Panc1 (cell line): ENCODE results near the gene SORBS1.

ENCODE experiments used
- POLR2AphosphoS5 ChIP-seq: IDR thresholded peaks from 2 replicates; pipeline ENCODE4 v1.6.1; 2012; ENCODE audit warnings: mild to moderate bottlenecking, low read depth, low read length, moderate library complexity
- SIN3A ChIP-seq: IDR thresholded peaks from 2 replicates; pipeline ENCODE4 v1.6.1; 2012; ENCODE audit warnings: low read depth, mild to moderate bottlenecking, low read length, moderate library complexity, borderline replicate concordance; ENCODE audit not compliant: insufficient read depth
- TCF7L2 ChIP-seq: IDR thresholded peaks from 2 replicates; pipeline ENCODE4 v1.6.1; 2011; ENCODE audit warnings: mild to moderate bottlenecking, low read depth, low read length, inconsistent platforms
- TF ChIP-seq, protein P1 (sequence below): fragments of 450-650 bp; IDR thresholded peaks from 2 replicates; pipeline ENCODE4 v1.5.1; 2017; ENCODE audit warnings: mild to moderate bottlenecking
- TF ChIP-seq, protein P2 (sequence below), 2 experiments: IDR thresholded peaks; 2 replicates each; pipeline ENCODE4 v1.6.1; 2011 to 2012; ENCODE audit warnings: low read depth in 2 of 2, control low read depth in 1 of 2, low read length in 1 of 2, mild to moderate bottlenecking in 1 of 2, moderate library complexity in 1 of 2; ENCODE audit not compliant: insufficient read depth in 1 of 2

DNA sequence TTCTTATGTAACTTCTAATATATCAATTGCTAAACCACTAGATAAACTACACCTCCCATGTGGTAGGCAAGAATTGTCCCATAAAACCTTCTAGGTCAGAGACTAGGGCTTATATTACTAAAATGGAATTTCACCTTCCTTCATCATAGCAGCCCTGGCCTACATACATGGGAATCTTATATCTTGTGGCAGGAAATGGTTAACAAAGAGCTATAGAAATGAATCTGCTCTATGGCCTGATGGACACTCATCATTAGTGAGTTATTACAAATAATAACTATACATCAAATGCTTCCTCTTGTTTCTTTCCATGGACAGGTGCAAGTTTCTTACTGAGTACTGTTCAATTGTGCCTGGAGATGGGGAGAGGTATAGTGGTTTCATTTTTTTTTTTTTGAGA, 208.0 kb downstream of the SORBS1 start:
- TF ChIP-seq SIN3A = no peak
- TF ChIP-seq, protein P1, sequence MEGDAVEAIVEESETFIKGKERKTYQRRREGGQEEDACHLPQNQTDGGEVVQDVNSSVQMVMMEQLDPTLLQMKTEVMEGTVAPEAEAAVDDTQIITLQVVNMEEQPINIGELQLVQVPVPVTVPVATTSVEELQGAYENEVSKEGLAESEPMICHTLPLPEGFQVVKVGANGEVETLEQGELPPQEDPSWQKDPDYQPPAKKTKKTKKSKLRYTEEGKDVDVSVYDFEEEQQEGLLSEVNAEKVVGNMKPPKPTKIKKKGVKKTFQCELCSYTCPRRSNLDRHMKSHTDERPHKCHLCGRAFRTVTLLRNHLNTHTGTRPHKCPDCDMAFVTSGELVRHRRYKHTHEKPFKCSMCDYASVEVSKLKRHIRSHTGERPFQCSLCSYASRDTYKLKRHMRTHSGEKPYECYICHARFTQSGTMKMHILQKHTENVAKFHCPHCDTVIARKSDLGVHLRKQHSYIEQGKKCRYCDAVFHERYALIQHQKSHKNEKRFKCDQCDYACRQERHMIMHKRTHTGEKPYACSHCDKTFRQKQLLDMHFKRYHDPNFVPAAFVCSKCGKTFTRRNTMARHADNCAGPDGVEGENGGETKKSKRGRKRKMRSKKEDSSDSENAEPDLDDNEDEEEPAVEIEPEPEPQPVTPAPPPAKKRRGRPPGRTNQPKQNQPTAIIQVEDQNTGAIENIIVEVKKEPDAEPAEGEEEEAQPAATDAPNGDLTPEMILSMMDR = no peak
- no peak for TF ChIP-seq POLR2AphosphoS5
- TF ChIP-seq, protein P2, sequence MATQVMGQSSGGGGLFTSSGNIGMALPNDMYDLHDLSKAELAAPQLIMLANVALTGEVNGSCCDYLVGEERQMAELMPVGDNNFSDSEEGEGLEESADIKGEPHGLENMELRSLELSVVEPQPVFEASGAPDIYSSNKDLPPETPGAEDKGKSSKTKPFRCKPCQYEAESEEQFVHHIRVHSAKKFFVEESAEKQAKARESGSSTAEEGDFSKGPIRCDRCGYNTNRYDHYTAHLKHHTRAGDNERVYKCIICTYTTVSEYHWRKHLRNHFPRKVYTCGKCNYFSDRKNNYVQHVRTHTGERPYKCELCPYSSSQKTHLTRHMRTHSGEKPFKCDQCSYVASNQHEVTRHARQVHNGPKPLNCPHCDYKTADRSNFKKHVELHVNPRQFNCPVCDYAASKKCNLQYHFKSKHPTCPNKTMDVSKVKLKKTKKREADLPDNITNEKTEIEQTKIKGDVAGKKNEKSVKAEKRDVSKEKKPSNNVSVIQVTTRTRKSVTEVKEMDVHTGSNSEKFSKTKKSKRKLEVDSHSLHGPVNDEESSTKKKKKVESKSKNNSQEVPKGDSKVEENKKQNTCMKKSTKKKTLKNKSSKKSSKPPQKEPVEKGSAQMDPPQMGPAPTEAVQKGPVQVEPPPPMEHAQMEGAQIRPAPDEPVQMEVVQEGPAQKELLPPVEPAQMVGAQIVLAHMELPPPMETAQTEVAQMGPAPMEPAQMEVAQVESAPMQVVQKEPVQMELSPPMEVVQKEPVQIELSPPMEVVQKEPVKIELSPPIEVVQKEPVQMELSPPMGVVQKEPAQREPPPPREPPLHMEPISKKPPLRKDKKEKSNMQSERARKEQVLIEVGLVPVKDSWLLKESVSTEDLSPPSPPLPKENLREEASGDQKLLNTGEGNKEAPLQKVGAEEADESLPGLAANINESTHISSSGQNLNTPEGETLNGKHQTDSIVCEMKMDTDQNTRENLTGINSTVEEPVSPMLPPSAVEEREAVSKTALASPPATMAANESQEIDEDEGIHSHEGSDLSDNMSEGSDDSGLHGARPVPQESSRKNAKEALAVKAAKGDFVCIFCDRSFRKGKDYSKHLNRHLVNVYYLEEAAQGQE (IDR thresholded peaks at IDR 0.05; ENCODE audit: insufficient read depth in 1 of 2, low read depth in 2 of 2, low read length in 1 of 2) = no peak
- TF ChIP-seq TCF7L2 = no peak
